Aorta (tissue), 5 donors: ENCODE measurements around the gene GATA6. TPM values are rescaled to one million over a fixed set of nuclear protein-coding genes. Genes with fewer than 3 reads are reported as not detected.
A peak's percentile ranks its signal among the peaks of the same experiment; 100 is the strongest.

Source experiments
- ATAC-seq: fragments of 200-7000 bp; cut with Tn5 transposase; one replicate; pipeline ENCODE4 v1.9.1; 2022; ENCODE audit warnings: moderate library complexity; ENCODE audit not compliant: low FRiP score
- DNase-seq, 2 donors: peaks; one replicate each; pipeline ENCODE4 v3.0.0-alpha.2; 2020
- H3K27ac ChIP-seq, 2 donors: one replicate each; pipeline ENCODE4 v1.5.1; 2013; ENCODE audit warnings: low read length in 2 of 2, mild to moderate bottlenecking in 2 of 2, moderate library complexity in 2 of 2, control low read depth in 1 of 2, inconsistent platforms in 1 of 2, low read depth in 1 of 2
- H3K27me3 ChIP-seq, 2 donors: one replicate each; pipeline ENCODE4 v1.6.1; 2013; ENCODE audit warnings: control low read depth in 1 of 2, low read length in 1 of 2, mild to moderate bottlenecking in 1 of 2, moderate library complexity in 1 of 2; ENCODE audit not compliant: insufficient read depth in 2 of 2, control insufficient read depth in 1 of 2
- H3K36me3 ChIP-seq, 2 donors: one replicate each; pipeline ENCODE4 v1.6.1; 2013; ENCODE audit warnings: control low read depth in 1 of 2, low read length in 1 of 2, mild to moderate bottlenecking in 1 of 2; ENCODE audit not compliant: insufficient read depth in 2 of 2, control insufficient read depth in 1 of 2
- H3K4me1 ChIP-seq, 2 donors: one replicate each; pipeline ENCODE4 v1.6.1; 2013; ENCODE audit warnings: low read length in 2 of 2, control low read depth in 1 of 2, mild to moderate bottlenecking in 1 of 2, moderate library complexity in 1 of 2; ENCODE audit not compliant: insufficient read depth in 2 of 2, control insufficient read depth in 1 of 2
- H3K4me3 ChIP-seq, 2 donors: one replicate each; pipeline ENCODE4 v1.5.1; 2013; ENCODE audit warnings: low read length in 2 of 2, control low read depth in 1 of 2, mild to moderate bottlenecking in 1 of 2
- H3K9me3 ChIP-seq: one replicate; pipeline ENCODE4 v1.6.1; 2013; ENCODE audit warnings: mild to moderate bottlenecking, low read length; ENCODE audit not compliant: control insufficient read depth
- WGBS, 2 donors: extraction: QIAGEN DNeasy Blood & Tissue Kit; methylation state at CpG; one replicate each; pipeline ENCODE4 v1.1.7; 2013; 5-methylcytosine and 5-hydroxymethylcytosine counted together
- intact Hi-C, 2 donors: fragments of 100-400 bp; cut with DNase I; formaldehyde crosslinking; loops; one replicate each; pipeline versions ENCODE4 v1.14.2 to v1.15.0; 2022
- long read RNA-seq, 2 donors: library from polyadenylated mRNA; unstranded; transcript quantifications; one replicate each; pipeline ENCODE4 v2.0.0, GENCODE V29; 2020 to 2021
- polyA plus RNA-seq, 2 donors: library from polyadenylated mRNA; stranded (reverse); fragments of 200-250 nt; gene quantifications; one replicate each; pipeline ENCODE4 v1.2.3, GENCODE V29; 2013
- total RNA-seq, 2 donors: library from RNA; stranded (reverse); fragmentation: NEBNext Ultra II Directional; extraction: Animal tissue kit (Norgen Biotek cat#: 25700); gene quantifications; one replicate each; pipeline ENCODE4 v1.2.1, GENCODE V29; 2021
- donor health status: healthy with polysubstance abuse.
- donor health status: Bipolar disorder and iron deficiency.
- donor health status: DM: no; HTN: no; CAD: no.
- donor health status: DM: no; HTN: no; CAD: no.
- donor health status: DM: yes; HTN: yes; CAD: no.

Gene GATA6
- 10 to 100 TPM; 28.7 to 41.5 TPM for total RNA-seq
- polyA plus RNA-seq = 10 to 100 TPM; 16.0 to 32.8 TPM
- long read RNA-seq, donor 1, transcript GATA6-202 (6 exons, 2,057 nt) = major isoform, 14 of 41 reads
- long read RNA-seq, donor 1, partial matches to known transcripts = 18 of 41 reads
- long read RNA-seq, donor 1, other reads (novel, unspliced or antisense) = 9 of 41 reads
- long read RNA-seq, donor 2, transcript GATA6-201 (7 exons, 3,770 nt) = major isoform, 16 of 37 reads
- long read RNA-seq, donor 2, transcript GATA6-202 (6 exons, 2,057 nt) = minor isoform, 13 of 37 reads
- long read RNA-seq, donor 2, partial matches to known transcripts = 3 of 37 reads
- long read RNA-seq, donor 2, other reads (novel, unspliced or antisense) = 5 of 37 reads

GRCh38 chr18:22169011-22169888 is at the start of gene GATA6:
Gene GATA6, plus strand, starts transcription at chr18:22169589. Its CDS starts 1,556 bp downstream, at chr18:22171145.
- ATAC-seq (peak; percentile 88), DNase-seq (peak; percentile 95 to 96)
- Histone ChIP-seq H3K27me3 (no peaks in the 10 kb centered on the region), H3K27ac (peak within 1 kb of the TSS; percentile 64 to 93), H3K4me3 (peak within 1 kb of the TSS; percentile 81 to 85), H3K36me3 (peaks cover 7 to 9% of the 10 kb centered on the region in 2 donors), H3K9me3 (no peaks in the 10 kb centered on the region), H3K4me1 (no peaks in the 10 kb centered on the region)
- intact Hi-C loops = loop anchor here (5.0 to 10.0 kb wide), 3 partner anchors 174 to 438 kb away; no protein-coding TSS in a partner anchor
- 0% methylated on average over 50 to 87 of the region's 87 CpGs for WGBS, 2 donors

- intact Hi-C loops = no loop called here
- no peak for ATAC-seq
- Histone ChIP-seq H3K4me1 (no peaks in the 10 kb centered on the region), H3K27ac (no peak overlapping the region), H3K9me3 (no peaks in the 10 kb centered on the region), H3K36me3 (no peaks in the 10 kb centered on the region), H3K27me3 (no peaks in the 10 kb centered on the region), H3K4me3 (no peak overlapping the region)
- WGBS, 2 donors = 95% methylated on average over 1 of the region's 1 CpG
- no peak for DNase-seq
These were observed 44.4 kb upstream of the GATA6 start for GRCh38 chr18:22124970-22125369.

GRCh38 chr18:22128954-22129353 is 40.4 kb upstream of the GATA6 start:
- H3K36me3 ChIP-seq = no peaks in the 10 kb centered on the region
- intact Hi-C loops = no loop called here
- no peaks in the 10 kb centered on the region for H3K27me3 ChIP-seq
- H3K27ac ChIP-seq = no peak overlapping the region
- H3K4me1 ChIP-seq = no peaks in the 10 kb centered on the region
- no peak overlapping the region for H3K4me3 ChIP-seq
- H3K9me3 ChIP-seq = no peaks in the 10 kb centered on the region
- WGBS, 2 donors = 85 to 88% methylated on average over 5 of the region's 5 CpGs
- ATAC-seq (no peak), DNase-seq (no peak)

- Histone ChIP-seq H3K27ac (no peak overlapping the region), H3K4me3 (no peak overlapping the region), H3K27me3 (no peaks in the 10 kb centered on the region), H3K9me3 (no peaks in the 10 kb centered on the region), H3K4me1 (no peaks in the 10 kb centered on the region), H3K36me3 (no peaks in the 10 kb centered on the region)
- DNase-seq (no peak), ATAC-seq (no peak)
- intact Hi-C loops = no loop called here
- 68 to 71% methylated on average over 1 of the region's 1 CpG for WGBS, 2 donors
These were observed 39.6 kb upstream of the GATA6 start for GRCh38 chr18:22129778-22130177.

- Histone ChIP-seq H3K27ac (no peak overlapping the region), H3K9me3 (no peaks in the 10 kb centered on the region), H3K36me3 (no peaks in the 10 kb centered on the region), H3K4me1 (no peaks in the 10 kb centered on the region), H3K27me3 (no peaks in the 10 kb centered on the region), H3K4me3 (no peak overlapping the region)
- intact Hi-C loops = no loop called here
- ATAC-seq (no peak), DNase-seq (no peak)
- 84 to 96% methylated on average over 2 of the region's 2 CpGs for WGBS, 2 donors
These were observed 37.1 kb upstream of the GATA6 start for GRCh38 chr18:22132258-22132657.

- Histone ChIP-seq H3K27me3 (no peaks in the 10 kb centered on the region), H3K36me3 (no peaks in the 10 kb centered on the region), H3K27ac (no peak overlapping the region), H3K4me3 (no peak overlapping the region), H3K4me1 (no peaks in the 10 kb centered on the region), H3K9me3 (no peaks in the 10 kb centered on the region)
- no peak for ATAC-seq
- WGBS, 2 donors = 93 to 95% methylated on average over 2 of the region's 2 CpGs
- no peak for DNase-seq
- intact Hi-C loops = no loop called here
These were observed 36.6 kb upstream of the GATA6 start for GRCh38 chr18:22132763-22133162.

- no peak for DNase-seq
- H3K4me3 ChIP-seq = no peak overlapping the region
- WGBS, 2 donors = 63 to 65% methylated on average over 4 of the region's 4 CpGs
These were observed 33.0 kb upstream of the GATA6 start for GRCh38 chr18:22136395-22136794.

GRCh38 chr18:22141211-22141610 is 28.2 kb upstream of the GATA6 start:
- no peak overlapping the region for H3K4me3 ChIP-seq

More at GRCh38 chr18:22136395-22136794, 33.0 kb upstream of the GATA6 start:
- intact Hi-C loops = no loop called here
- H3K27ac ChIP-seq = no peak overlapping the region
- ATAC-seq = no peak
- no peaks in the 10 kb centered on the region for H3K4me1 ChIP-seq
- H3K27me3 ChIP-seq = no peaks in the 10 kb centered on the region
- no peaks in the 10 kb centered on the region for H3K9me3 ChIP-seq
- no peaks in the 10 kb centered on the region for H3K36me3 ChIP-seq

More at GRCh38 chr18:22141211-22141610, 28.2 kb upstream of the GATA6 start:
- DNase-seq (no peak), ATAC-seq (no peak)
- no peaks in the 10 kb centered on the region for H3K4me1 ChIP-seq
- intact Hi-C loops = loop anchor here in 1 of 2 donors (10.0 kb wide), 1 partner anchor 46 kb away; no protein-coding TSS in a partner anchor
- no peak overlapping the region for H3K27ac ChIP-seq
- H3K9me3 ChIP-seq = no peaks in the 10 kb centered on the region
- no peaks in the 10 kb centered on the region for H3K27me3 ChIP-seq
- no peaks in the 10 kb centered on the region for H3K36me3 ChIP-seq
- 81 to 84% methylated on average over 4 of the region's 4 CpGs for WGBS, 2 donors
